ENCODE measurements around the gene ZNF280C.

DNA sequence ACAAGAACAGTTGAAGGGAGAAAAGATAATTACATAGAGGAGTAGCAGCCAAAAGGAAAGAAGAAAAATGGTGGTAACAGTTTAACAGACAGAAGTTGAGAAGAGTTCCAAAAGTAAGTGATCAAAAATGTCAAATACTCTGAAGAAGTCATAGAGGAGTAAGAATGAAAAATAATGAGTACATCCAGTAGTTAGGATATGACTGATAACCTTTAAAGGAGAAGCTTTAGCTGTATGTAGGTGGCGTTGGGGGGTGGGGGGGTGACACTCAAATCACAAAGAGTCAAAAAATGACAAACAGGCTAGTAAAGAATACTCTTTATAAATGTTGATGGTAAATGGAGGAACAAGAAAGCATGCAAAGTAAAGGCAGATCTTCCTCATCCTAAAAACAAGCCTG is 56.3 kb downstream of the ZNF280C start:
- TF ChIP-seq, protein P1, sequence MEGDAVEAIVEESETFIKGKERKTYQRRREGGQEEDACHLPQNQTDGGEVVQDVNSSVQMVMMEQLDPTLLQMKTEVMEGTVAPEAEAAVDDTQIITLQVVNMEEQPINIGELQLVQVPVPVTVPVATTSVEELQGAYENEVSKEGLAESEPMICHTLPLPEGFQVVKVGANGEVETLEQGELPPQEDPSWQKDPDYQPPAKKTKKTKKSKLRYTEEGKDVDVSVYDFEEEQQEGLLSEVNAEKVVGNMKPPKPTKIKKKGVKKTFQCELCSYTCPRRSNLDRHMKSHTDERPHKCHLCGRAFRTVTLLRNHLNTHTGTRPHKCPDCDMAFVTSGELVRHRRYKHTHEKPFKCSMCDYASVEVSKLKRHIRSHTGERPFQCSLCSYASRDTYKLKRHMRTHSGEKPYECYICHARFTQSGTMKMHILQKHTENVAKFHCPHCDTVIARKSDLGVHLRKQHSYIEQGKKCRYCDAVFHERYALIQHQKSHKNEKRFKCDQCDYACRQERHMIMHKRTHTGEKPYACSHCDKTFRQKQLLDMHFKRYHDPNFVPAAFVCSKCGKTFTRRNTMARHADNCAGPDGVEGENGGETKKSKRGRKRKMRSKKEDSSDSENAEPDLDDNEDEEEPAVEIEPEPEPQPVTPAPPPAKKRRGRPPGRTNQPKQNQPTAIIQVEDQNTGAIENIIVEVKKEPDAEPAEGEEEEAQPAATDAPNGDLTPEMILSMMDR (conservative IDR thresholded peaks at IDR 0.05; ENCODE audit: low read depth, low read length), result no peak
- TF ChIP-seq EZH2 (IDR thresholded peaks at IDR 0.05; ENCODE audit: low read length, unreplicated experiment) (no peak), EZH2phosphoT487 (IDR thresholded peaks at IDR 0.05; ENCODE audit: borderline replicate concordance, low read length) (no peak)
